ENCODE measurements around the gene CMTM8. TPM values are rescaled to one million over a fixed set of nuclear protein-coding genes. Genes with fewer than 3 reads are reported as not detected.

CMTM8 gene
- total and polyA plus RNA-seq, 2 of the 8 experiments (the other 6 are each of a cell fraction or from before 2014, with no cell fraction given), result 10.5 to 22.4 TPM

- Histone ChIP-seq H3K14ac (ENCODE audit: insufficient read length) (no peak overlapping the region), H4K5ac (ENCODE audit: insufficient read length, low read depth, low read length) (no peak overlapping the region), H3K4me2 (ENCODE audit: insufficient read depth in 1 of 2, low read depth in 2 of 2, low read length in 2 of 2) (no peak overlapping the region), H3K23ac (ENCODE audit: insufficient read length) (no peak overlapping the region), H3K9ac (replicated peaks in 1 of 4; ENCODE audit: extremely low read depth in 1 of 4, low read depth in 3 of 4, low read length in 3 of 4) (no peak overlapping the region), H3K4me1 (replicated peaks in 1 of 4; ENCODE audit: control insufficient read depth in 3 of 4, insufficient read depth in 4 of 4, low read length in 3 of 4) (no peaks in the 10 kb centered on the region), H2AFZ (ENCODE audit: low read length) (no peak overlapping the region), H3K18ac (ENCODE audit: extremely low read depth, low read length) (no peak overlapping the region), H4K91ac (replicated peaks; ENCODE audit: insufficient read length, low read length) (no peak overlapping the region), H3K9me3 (ENCODE audit: insufficient read depth in 2 of 2, low read depth in 1 of 2, low read length in 1 of 2) (0 out of 4 replicates have a peak, but pooled peaks cover 0 to 3% of the 10 kb centered on the region in 2 experiments), H3K4ac (replicated peaks; ENCODE audit: insufficient read length, low read depth, low read length) (no peak overlapping the region), H3K27ac (ENCODE audit: low read depth, low read length) (no peak overlapping the region), H3K27me3 (replicated peaks in 1 of 4; ENCODE audit: control insufficient read depth in 3 of 4, extremely low read depth in 1 of 4, insufficient read depth in 3 of 4, low read length in 3 of 4) (no peaks in the 10 kb centered on the region), H3K4me3 (ENCODE audit: extremely low read depth in 1 of 4, insufficient read depth in 2 of 4, low read depth in 3 of 4, low read length in 4 of 4) (no peak overlapping the region), H3K79me1 (ENCODE audit: low read depth, low read length) (no peaks in the 10 kb centered on the region), H3K79me2 (ENCODE audit: control insufficient read depth in 1 of 2, insufficient read depth in 2 of 2, low read length in 2 of 2) (no peaks in the 10 kb centered on the region), H3K36me3 (ENCODE audit: control insufficient read depth in 2 of 4, insufficient read depth in 4 of 4, low read length in 3 of 4) (peaks cover 0 to 2% (median 0%) of the 10 kb centered on the region in 4 experiments; a peak in 1 of 8 replicates), H4K20me1 (replicated peaks in 1 of 2; ENCODE audit: control insufficient read depth in 1 of 2, insufficient read depth in 2 of 2, low read length in 2 of 2) (no peaks in the 10 kb centered on the region), H2BK15ac (ENCODE audit: low read length) (no peak overlapping the region), H4K8ac (ENCODE audit: extremely low read depth, insufficient read depth, low read length) (no peak overlapping the region), H3K23me2 (ENCODE audit: low read depth, low read length) (no peaks in the 10 kb centered on the region), H2BK20ac (ENCODE audit: low read length) (no peak overlapping the region), H2AK5ac (ENCODE audit: low read depth, low read length) (no peak overlapping the region), H2BK5ac (ENCODE audit: low read depth, low read length) (no peak overlapping the region), H3K56ac (replicated peaks; ENCODE audit: insufficient read length, low read depth, low read length) (no peak overlapping the region), H2BK12ac (ENCODE audit: low read depth, low read length) (no peak overlapping the region), H2BK120ac (replicated peaks; ENCODE audit: low read depth, low read length) (no peak overlapping the region)
- WGBS, 2 experiments (ENCODE audit: extremely low coverage in 1 of 2, insufficient coverage in 1 of 2, insufficient read length in 1 of 2, insufficient replicate concordance in 2 of 2, low coverage in 1 of 2, low lambda C conversion rate in 2 of 2, missing lambda C conversion rate in 1 of 2), result 68% methylated on average over 3 of the region's 3 CpGs; no CpG with 5 or more reads in 1 of the 2 experiments
- FAIRE-seq (no peak), DNase-seq (ENCODE audit: low read depth in 1 of 2, low spot score in 2 of 2) (no peak)
- CTCF ChIA-PET (ENCODE audit: partially characterized antibody), result interaction anchor here (1.0 to 2.7 kb wide), 8 partner anchors 18 to 113 kb away, joined by 3 to 9 read pairs (median 5); partner anchors contain the start of gene CMTM8
- POLR2A ChIA-PET (ENCODE audit: partially characterized antibody), result interaction anchor here (0.6 kb wide), 1 partner anchor 10 kb away, joined by 3 read pairs; no protein-coding TSS in a partner anchor
- no peak for TF ChIP-seq CEBPB (IDR thresholded peaks at IDR 0.05; ENCODE audit: low read depth, low read length)
- TF ChIP-seq KDM4A (IDR thresholded peaks at IDR 0.05; ENCODE audit: low read depth, low read length, severe bottlenecking), result no peak
- TF ChIP-seq EGR1 (IDR thresholded peaks at IDR 0.05; ENCODE audit: borderline replicate concordance, low read depth, low read length), result no peak
- no peak for TF ChIP-seq BACH1 (IDR thresholded peaks at IDR 0.05; ENCODE audit: low read length)
- no peak for TF ChIP-seq CHD2 (IDR thresholded peaks at IDR 0.05; ENCODE audit: low read length)
- no peak for TF ChIP-seq PHF8 (conservative IDR thresholded peaks at IDR 0.05; ENCODE audit: low read depth, low read length)
- no peak for TF ChIP-seq POLR2A (IDR thresholded peaks at IDR 0.05; ENCODE audit: control extremely low read depth in 1 of 2, low read depth in 2 of 2, low read length in 2 of 2)
- TF ChIP-seq JUN (IDR thresholded peaks at IDR 0.05; ENCODE audit: low read depth, low read length), result no peak
- no peak for TF ChIP-seq SRF (IDR thresholded peaks at IDR 0.05; ENCODE audit: low read depth, low read length)
- no peak for TF ChIP-seq HDAC6 (IDR thresholded peaks at IDR 0.05; ENCODE audit: low read depth, low read length)
- TF ChIP-seq RNF2 (IDR thresholded peaks at IDR 0.05; ENCODE audit: borderline replicate concordance, low read depth, low read length, missing control alignments, poor library complexity, severe bottlenecking), result no peak
- TF ChIP-seq CREB1 (IDR thresholded peaks at IDR 0.05), result no peak
- TF ChIP-seq SIRT6 (IDR thresholded peaks at IDR 0.05; ENCODE audit: low read length), result no peak
- TF ChIP-seq TBP (IDR thresholded peaks at IDR 0.05; ENCODE audit: low read depth, low read length), result no peak
- TF ChIP-seq CTBP2 (IDR thresholded peaks at IDR 0.05; ENCODE audit: borderline replicate concordance, insufficient read depth, insufficient read length, low read length), result no peak
Observed at GRCh38 chr3:32261545-32261944, 23.1 kb downstream of the CMTM8 start.
